NB4 (cell line): ENCODE data around the gene KRTAP12-3.

ENCODE experiments used
- DNase-seq: peaks from one replicate; pipeline ENCODE4 v3.0.0; 2010; ENCODE audit warnings: low read depth
- H3K4me3 ChIP-seq: one replicate; pipeline ENCODE4 v1.5.1; 2011; ENCODE audit warnings: mild to moderate bottlenecking, low read depth, low read length, moderate library complexity
- MYC ChIP-seq: IDR thresholded peaks from 2 replicates; pipeline ENCODE4 v1.6.1; 2011; ENCODE audit warnings: low read depth, low read length
- POLR2A ChIP-seq: IDR thresholded peaks from 2 replicates; pipeline ENCODE4 v1.6.1; 2011; ENCODE audit warnings: mild to moderate bottlenecking; ENCODE audit not compliant: insufficient read length; ENCODE audit errors: extremely low read depth
- TF ChIP-seq, protein P1 (sequence below): IDR thresholded peaks from 2 replicates; pipeline ENCODE4 v1.6.1; 2011; ENCODE audit warnings: low read depth, low read length
- TF ChIP-seq, protein P2 (sequence below): IDR thresholded peaks from one replicate; pipeline ENCODE4 v1.5.1; 2012; ENCODE audit warnings: low read depth, low read length

Gene KRTAP12-3

DNA sequence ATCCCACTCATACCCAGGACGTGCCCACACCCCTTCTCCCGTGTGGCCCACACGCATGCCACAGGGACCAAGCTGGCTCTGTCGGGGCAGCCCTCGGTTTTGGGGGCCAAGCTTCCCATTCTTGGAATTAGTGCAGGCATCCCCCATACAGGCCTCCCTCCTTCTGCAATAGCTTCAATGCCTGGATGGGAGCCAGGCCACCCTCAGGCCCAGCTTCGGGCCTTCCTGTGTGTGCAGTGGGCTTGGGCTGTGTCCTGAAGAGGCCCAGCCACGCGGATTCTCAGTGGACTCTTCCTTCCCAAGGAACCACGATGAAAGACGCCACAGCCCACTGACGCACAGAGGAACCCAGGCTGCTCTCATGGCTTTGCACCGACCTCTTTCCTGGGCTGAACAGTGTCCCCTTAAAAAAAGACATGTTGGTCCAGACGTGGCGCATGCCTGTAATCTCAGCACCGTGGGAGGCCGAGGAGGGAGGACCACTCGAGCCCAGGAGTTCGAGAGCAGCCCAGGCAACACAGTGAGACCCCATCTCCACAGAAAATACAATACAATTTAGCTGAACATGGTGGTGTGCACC is 8.1 kb upstream of the KRTAP12-3 start:
- TF ChIP-seq, protein P1, sequence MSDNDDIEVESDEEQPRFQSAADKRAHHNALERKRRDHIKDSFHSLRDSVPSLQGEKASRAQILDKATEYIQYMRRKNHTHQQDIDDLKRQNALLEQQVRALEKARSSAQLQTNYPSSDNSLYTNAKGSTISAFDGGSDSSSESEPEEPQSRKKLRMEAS = no peak
- TF ChIP-seq MYC (no peak), POLR2A (no peak)
- TF ChIP-seq, protein P2, sequence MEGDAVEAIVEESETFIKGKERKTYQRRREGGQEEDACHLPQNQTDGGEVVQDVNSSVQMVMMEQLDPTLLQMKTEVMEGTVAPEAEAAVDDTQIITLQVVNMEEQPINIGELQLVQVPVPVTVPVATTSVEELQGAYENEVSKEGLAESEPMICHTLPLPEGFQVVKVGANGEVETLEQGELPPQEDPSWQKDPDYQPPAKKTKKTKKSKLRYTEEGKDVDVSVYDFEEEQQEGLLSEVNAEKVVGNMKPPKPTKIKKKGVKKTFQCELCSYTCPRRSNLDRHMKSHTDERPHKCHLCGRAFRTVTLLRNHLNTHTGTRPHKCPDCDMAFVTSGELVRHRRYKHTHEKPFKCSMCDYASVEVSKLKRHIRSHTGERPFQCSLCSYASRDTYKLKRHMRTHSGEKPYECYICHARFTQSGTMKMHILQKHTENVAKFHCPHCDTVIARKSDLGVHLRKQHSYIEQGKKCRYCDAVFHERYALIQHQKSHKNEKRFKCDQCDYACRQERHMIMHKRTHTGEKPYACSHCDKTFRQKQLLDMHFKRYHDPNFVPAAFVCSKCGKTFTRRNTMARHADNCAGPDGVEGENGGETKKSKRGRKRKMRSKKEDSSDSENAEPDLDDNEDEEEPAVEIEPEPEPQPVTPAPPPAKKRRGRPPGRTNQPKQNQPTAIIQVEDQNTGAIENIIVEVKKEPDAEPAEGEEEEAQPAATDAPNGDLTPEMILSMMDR = no peak
- no peak for DNase-seq
- H3K4me3 ChIP-seq = no peak overlapping the region

DNA sequence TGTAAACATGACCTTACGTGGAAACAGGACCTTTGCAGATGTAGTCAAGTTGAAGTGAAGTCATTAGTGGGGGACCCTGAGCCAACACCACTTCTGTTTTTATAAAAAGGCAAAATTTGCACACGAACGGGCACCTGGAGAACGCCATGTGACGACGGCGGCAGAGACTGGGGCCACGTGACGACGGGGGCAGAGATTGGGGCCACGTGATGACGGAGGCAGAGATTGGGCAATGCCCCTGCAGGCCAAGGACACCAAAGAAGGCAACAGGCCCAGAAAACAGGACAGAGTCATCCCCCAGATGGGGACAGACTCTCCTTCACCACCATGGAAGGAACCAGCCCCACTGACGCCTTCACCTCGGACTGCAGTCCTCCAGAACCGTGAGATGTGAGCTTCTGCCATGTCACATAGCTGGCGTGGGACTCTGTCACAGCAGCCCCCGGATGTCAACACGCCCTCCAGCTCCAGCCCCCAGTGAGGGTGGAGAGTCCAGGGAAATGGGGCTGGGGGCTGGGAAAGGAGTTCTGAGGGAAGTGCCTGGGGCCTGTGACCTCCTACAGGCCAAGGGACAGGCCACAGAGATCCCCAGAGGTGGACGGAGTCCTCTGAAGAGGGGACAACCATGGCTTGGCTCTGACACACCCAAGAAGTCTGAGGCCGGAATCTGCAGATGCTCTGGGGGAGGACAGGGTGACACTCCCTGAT is 7.3 kb upstream of the KRTAP12-3 start:
- H3K4me3 ChIP-seq = no peak overlapping the region
- TF ChIP-seq, protein P2 = no peak
- no peak for TF ChIP-seq POLR2A
- no peak for TF ChIP-seq MYC
- TF ChIP-seq, protein P1 = no peak
- DNase-seq = no peak

DNA sequence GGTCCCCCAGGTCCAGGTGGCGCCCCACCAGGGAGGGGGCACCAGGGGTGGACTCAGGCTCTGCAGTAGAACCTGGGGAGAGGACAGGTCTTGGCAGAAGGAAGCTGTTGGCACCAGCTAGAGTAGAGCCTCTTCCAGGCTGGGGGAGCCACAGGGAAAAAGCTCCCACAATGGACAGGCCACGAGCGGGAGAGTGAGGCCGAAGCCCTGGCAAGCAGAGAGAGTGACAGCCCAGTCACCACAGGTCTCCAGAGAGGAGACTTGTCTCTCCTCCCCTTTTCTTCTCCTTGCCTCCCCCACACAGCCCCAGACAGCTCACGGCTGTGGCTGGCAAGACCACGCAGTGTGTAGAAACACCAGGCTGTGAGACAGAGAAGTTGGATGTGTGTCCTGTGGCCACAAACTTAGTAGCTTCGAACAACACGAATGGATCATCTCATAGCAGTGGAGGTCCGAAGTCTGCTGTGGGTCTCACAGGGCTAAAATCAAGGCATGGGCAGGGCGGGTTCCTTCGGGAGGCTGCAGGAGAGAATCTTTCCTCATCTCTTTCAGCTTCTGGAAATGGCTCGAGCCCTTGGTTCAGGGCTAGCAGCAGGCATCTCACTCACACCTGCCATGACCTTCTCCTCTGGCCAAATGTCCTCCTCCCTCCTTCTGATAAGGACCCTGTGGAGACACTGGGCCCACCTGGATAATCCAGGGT is 6.6 kb upstream of the KRTAP12-3 start:
- H3K4me3 ChIP-seq = no peak overlapping the region
- TF ChIP-seq MYC (peak; percentile 38), POLR2A (no peak)
- TF ChIP-seq, protein P1 = peak; percentile 53; the same call in 1 of the 2 replicates
- TF ChIP-seq, protein P2 = no peak
- peak; percentile 82 for DNase-seq

DNA sequence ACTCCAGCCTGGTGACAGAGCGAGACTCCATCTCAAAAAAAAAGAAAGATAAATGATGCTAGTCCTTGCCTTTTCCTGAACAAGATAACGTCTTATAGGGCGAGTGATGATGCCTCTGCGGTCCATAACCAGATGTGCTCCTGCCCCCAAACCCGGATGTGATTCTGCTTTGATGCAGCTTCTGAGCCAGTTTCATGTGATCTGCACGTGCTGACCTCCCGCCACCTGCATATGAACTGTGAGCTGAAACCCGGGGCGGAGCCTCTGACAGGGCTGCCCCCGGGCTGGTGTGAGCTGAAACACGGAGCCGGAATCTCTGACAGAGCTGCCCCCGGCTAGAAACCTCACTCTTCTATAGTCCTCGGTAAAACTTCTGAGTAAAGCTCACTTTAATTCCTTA is 4.6 kb upstream of the KRTAP12-3 start:
- TF ChIP-seq MYC (no peak), POLR2A (no peak)
- TF ChIP-seq, protein P2 = no peak
- TF ChIP-seq, protein P1 = no peak
- DNase-seq = no peak
- H3K4me3 ChIP-seq = no peak overlapping the region

DNA sequence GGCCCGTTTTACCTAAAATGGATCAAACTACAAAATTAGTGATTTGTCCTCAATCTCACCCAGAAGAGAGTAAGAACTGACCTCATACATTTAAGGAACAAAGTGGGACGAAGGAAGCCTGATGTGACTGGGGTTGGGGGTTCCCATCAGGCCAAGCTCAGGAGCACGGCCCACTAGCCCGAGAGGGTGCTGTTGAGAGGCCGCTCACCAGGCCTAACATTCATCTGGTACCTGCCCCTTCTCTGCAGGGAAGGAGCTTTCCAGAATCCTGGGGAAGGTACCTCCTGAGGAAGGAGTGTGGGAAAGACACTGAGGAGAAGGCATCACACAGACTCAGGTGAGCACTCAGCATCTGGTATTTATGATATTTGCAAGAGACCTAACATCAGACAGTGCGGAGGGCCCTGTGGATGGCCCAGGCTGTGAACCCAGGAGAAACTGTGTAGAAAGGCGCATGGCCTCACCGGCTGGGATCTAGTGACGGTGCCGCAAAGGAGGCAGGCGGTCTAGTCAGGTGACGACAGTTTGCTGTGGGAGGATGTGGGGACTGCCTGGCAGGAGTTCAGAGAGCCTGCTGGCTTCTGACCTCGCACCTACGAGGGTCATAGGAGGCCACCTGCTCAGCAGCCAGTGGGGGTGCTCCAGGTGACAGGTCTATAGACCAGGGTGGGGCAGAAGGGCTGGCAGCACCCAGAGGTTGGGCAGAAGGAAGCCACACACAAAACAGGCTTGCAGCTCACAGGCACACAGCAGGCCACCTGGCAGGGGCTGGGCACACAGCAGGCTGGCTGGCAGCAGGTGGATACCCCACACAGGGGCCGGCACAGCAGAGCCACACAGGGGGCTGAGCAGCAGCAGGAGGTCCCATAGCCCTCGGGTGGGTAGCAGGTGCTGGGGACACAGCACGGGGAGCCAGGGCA is 3.8 kb upstream of the KRTAP12-3 start:
- TF ChIP-seq, protein P1 = no peak
- no peak overlapping the region for H3K4me3 ChIP-seq
- no peak for DNase-seq
